Activated effector memory CD4-positive, alpha-beta T cell treated with anti-CD3 and anti-CD28 coated beads, Interleukin-2, amount 50 U/mL, for 16 hours (primary cell): Measurements from ENCODE around the gene DDX31.
A peak's percentile ranks its signal among the peaks of the same experiment; 100 is the strongest.
"Not testable (repeated sequence)": the region's sequence is repeated elsewhere in the genome, so short reads cannot be mapped to it uniquely, and the experiment has no call there.

Experiments used
- DNase-seq: peaks from one replicate; pipeline ENCODE4 v3.0.0-alpha.2; 2020

DDX31 gene

GRCh38 chr9:132669698-132670456 is at the start of gene DDX31:
TSS of gene DDX31 (minus strand) at chr9:132669983. CDS start at chr9:132669934, 49 bp downstream.
- DNase-seq = peak; percentile 95

- DNase-seq = not testable (repeated sequence)
Observed at GRCh38 chr9:132718381-132718928, 48.7 kb upstream of the DDX31 start.

- no peak for DNase-seq
Observed at GRCh38 chr9:132717326-132717945, 47.7 kb upstream of the DDX31 start.

GRCh38 chr9:132716007-132716406 is 46.2 kb upstream of the DDX31 start:
- no peak for DNase-seq

- DNase-seq = no peak
Observed at GRCh38 chr9:132712753-132713152, 43.0 kb upstream of the DDX31 start.

- DNase-seq = no peak
Observed at GRCh38 chr9:132711846-132712245, 42.1 kb upstream of the DDX31 start.

GRCh38 chr9:132711152-132711551 is 41.4 kb upstream of the DDX31 start:
- DNase-seq = not testable (repeated sequence)

- DNase-seq = no peak
Observed at GRCh38 chr9:132710333-132710732, 40.5 kb upstream of the DDX31 start.

- no peak for DNase-seq
Observed at GRCh38 chr9:132708769-132709430, 39.1 kb upstream of the DDX31 start.

GRCh38 chr9:132708239-132708638 is 38.5 kb upstream of the DDX31 start:
- DNase-seq = no peak

GRCh38 chr9:132703336-132703735 is 33.6 kb upstream of the DDX31 start:
- no peak for DNase-seq

GRCh38 chr9:132702254-132702653 is 32.5 kb upstream of the DDX31 start:
- no peak for DNase-seq

- DNase-seq = no peak
Observed at GRCh38 chr9:132699956-132700355, 30.2 kb upstream of the DDX31 start.

- DNase-seq = no peak
Observed at GRCh38 chr9:132698989-132699388, 29.2 kb upstream of the DDX31 start.

- no peak for DNase-seq
Observed at GRCh38 chr9:132697230-132697629, 27.4 kb upstream of the DDX31 start.

- no peak for DNase-seq
Observed at GRCh38 chr9:132694144-132694543, 24.4 kb upstream of the DDX31 start.

GRCh38 chr9:132690696-132691095 is 20.9 kb upstream of the DDX31 start:
- DNase-seq = no peak

- no peak for DNase-seq
Observed at GRCh38 chr9:132683873-132684272, 14.1 kb upstream of the DDX31 start.

- no peak for DNase-seq
Observed at GRCh38 chr9:132681561-132681960, 11.8 kb upstream of the DDX31 start.

- no peak for DNase-seq
Observed at GRCh38 chr9:132679946-132680625, 10.3 kb upstream of the DDX31 start.

GRCh38 chr9:132677976-132678375 is 8.2 kb upstream of the DDX31 start:
- no peak for DNase-seq

- DNase-seq = no peak
Observed at GRCh38 chr9:132674485-132674884, 4.7 kb upstream of the DDX31 start.

- no peak for DNase-seq
Observed at GRCh38 chr9:132673355-132673754, 3.6 kb upstream of the DDX31 start.
